GM19324 (cell line): Measurements from ENCODE around the gene PHF23.
A peak's percentile ranks its signal among the peaks of the same experiment; 100 is the strongest.

ENCODE experiments used
- ATAC-seq: cut with Tn5 transposase; IDR thresholded peaks from one replicate; pipeline ENCODE4 v1.9.1; 2021; ENCODE audit warnings: mild to moderate bottlenecking, moderate library complexity; ENCODE audit not compliant: unreplicated experiment, low FRiP score

The PHF23 gene

GRCh38 chr17:7207120-7208001 lies 31.9 kb downstream of the PHF23 start:
- no peak for ATAC-seq

DNA sequence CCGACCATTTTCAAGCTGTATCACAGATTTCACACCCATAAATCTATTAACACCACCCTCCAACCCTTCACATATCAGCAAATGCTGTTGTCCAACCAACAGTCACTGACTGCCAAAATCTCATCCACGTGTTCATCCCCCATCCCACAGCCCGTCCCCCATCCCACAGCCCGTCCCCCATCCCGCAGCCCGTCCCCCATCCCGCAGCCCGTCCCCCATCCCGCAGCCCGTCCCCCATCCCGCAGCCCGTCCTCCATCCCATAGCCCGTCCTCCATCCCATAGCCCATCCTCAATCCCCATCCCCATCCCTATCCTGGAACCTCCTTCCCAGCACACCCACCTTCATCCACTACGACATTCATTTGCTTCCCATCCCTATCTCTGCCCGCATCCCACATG lies 33.7 kb downstream of the PHF23 start:
- no peak for ATAC-seq

DNA sequence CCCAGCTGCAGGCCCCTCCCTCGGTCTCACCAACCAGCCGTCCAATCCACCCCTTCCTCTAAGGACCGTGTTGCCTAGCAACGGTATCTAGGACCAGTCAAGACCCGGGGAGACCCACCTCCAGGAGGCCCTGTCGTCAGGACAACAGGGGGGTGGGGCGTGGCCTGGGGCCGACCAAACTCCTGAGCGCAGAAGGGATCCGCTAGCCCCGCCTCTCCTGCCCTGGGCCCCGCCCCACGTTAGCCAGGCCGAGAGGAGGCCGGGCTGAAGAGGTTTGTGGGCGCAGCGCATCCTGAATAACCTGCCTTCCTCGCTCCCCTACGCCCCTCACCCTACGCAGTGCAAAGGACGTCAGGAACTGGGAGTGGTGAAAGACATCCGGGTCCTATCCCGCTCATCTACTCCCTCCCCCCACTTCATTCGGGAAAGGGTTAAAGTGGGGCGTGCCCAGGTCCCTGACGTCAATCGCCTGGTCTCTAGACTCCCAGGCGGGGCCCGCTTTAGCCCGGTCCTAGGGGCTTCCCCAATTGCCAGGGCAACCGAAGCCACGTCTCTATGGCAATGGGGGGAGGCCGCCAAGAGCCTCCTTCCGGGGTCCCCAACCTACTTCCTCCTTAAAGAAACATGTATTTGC lies 34.3 kb downstream of the PHF23 start:
- peak; percentile 75 for ATAC-seq

GRCh38 chr17:7204336-7204735 lies 34.9 kb downstream of the PHF23 start:
- ATAC-seq = no peak

- ATAC-seq = no peak
Observed at GRCh38 chr17:7203391-7203790, 35.9 kb downstream of the PHF23 start.

DNA sequence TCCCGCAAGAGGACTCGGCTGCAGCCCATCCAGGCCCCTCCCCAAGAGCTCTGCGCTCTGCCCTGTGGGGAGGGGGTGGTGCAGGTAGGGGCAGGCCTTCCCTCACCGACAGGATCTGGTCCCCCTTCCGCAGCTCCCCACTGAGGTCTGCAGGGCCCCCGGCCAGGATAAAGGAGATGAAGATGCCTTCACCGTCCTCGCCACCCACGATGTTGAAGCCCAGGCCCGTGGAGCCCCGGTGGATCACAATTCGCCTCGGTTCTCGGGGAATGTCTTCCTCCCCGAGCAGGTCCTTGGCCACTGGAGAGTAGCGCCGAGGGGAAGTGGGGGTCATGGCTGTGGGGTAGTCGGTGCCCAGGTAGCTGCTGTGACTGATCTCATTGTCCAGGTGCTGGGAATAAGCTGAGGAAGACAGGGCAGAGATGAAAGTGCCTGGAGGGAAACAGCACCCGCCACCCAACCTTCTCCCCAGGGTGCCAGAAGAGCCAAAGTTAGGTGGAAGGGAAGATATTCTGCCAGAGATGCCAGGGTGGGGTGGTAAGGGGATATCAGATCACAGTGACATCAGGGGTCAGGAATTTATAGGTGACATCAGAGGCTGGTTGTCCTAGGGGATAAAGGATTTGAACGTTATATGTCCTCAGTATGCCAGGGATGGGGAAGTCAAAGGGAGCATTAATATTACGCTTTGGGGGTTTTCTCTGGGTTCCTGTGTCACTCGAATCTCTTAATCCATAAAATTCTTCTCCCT lies 42.4 kb downstream of the PHF23 start:
- no peak for ATAC-seq

- ATAC-seq = no peak
Observed at GRCh38 chr17:7195971-7196370, 43.3 kb downstream of the PHF23 start.

DNA sequence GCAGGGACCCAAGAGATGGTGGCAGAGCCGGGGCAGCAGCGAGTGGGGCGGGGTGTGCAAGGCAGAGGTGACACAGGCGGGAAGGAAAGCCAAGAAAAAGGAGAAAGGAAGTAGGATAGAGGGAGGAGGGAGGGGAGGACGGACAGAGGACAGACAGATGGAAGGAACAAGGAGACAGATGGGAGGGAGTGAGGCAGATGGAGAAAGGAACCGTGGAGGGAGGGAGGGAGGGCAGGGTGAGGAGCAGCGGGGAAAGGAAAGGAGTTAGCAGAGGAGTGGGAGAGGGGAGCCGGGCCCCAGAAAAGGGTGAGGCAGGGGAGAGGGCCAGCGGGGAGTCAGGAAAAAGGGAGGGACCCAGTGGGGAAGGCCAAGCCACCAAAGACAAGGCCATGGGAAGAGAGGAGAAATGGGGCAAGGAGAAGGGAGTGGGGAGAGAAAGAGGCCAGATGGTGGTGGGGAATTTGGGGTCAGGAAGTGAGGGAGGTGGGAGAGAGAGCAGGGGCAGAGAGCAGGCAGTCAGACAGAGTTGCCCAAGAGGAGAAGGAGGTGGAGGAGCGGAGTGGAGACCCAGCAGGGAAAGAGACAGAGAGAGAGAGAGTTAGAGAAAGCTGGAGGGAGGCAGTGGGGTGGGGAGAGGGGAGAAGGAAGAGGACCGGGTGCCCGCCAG lies 46.9 kb downstream of the PHF23 start:
- no peak for ATAC-seq

DNA sequence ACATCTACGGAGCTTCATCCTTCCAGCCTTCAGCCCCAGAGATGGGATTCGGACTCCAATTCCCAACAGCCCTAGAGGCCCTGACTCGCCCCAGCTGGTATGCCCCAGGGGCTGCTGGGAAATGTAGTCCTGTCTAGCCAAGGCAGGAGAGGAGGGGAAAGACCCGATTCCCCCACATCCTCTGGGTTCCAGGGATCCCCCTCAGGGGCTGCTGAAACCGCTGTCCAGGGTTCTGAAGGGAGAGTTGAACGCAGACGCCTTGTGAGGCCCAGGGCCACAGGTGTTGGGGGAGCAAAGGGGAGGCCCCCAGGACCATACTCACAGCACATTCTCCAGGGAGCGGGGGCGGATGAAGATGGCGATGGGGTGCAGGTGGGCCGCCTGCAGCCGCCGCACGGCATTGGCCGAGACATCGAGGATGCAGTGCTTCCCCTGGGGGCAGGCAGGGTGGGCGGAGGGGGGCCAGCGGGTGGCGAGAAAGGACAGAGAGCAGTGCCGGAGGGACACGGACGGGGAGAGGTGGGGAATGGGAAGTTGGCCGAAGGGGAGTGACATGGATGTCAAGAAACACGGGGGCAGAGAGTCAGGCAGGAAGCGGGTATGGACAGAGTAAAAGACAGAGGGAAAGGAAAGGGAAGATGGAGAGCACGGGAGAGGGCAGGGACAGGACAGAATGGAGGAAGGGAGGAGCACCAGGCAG lies 47.5 kb downstream of the PHF23 start:
- ATAC-seq = no peak

GRCh38 chr17:7191069-7191468 lies 48.2 kb downstream of the PHF23 start:
- no peak for ATAC-seq

DNA sequence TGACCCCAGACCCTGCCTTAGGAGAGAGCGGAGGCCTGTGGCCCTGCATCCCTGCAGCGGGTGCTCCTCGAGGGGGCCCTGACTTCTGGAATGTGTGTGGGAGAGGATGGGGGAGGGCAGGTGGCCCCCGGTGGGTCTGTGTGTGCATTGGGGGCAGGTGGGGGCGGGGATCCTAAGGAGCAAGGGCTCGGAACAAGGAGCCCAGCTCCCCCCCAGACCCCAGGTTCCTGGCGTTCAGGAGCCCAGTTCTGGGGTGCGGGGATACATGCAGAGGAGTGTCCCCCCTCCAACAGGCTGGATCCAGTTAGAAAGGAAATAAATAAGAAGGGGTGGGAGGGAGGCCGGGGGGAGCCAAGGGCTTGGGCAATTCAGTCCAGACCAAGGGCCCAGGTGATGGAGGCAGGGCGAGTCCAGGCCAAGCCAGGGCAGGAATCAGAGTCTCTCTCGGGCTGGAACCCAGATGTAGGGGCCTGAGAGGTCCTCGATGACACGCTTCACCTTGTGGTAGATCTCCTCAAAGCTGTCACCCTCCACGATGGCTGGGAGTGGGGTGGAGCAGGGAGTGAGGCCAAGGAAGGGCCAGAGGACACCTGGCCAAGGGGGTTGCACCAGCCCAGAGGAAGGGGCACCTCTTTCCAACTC lies 48.9 kb downstream of the PHF23 start:
- ATAC-seq = no peak

DNA sequence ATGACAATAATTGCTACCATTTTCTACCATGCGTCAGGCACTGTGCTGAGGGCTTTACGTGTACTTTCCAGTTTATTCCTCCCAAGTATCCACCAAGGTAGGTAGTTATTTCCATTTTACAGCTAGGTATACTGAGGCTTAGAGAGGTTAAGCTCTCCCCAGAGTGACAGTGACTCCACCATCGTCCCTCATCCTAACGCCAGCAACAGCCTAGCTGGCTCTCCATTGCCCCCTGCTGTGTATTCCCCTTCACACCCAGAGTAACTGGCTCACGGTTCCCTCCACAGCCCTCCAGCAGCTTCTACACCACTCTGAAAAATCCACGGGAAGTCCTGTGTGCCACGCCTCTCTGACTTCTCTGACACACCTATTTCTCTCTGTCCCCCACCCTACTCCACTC lies 53.0 kb downstream of the PHF23 start:
- no peak for ATAC-seq
